ENCODE results near the gene CYP27C1.
"Not testable (repeated sequence)": the region's sequence is repeated elsewhere in the genome, so short reads cannot be mapped to it uniquely, and the experiment has no call there.

CYP27C1 gene

GRCh38 chr2:127170452-127171197 lies 49.5 kb downstream of the CYP27C1 start:
- peak; percentile 29 for DNase-seq (ENCODE audit: low spot score)

GRCh38 chr2:127170021-127170420 lies 50.1 kb downstream of the CYP27C1 start:
- peak; percentile 24 for DNase-seq (ENCODE audit: low spot score)

DNA sequence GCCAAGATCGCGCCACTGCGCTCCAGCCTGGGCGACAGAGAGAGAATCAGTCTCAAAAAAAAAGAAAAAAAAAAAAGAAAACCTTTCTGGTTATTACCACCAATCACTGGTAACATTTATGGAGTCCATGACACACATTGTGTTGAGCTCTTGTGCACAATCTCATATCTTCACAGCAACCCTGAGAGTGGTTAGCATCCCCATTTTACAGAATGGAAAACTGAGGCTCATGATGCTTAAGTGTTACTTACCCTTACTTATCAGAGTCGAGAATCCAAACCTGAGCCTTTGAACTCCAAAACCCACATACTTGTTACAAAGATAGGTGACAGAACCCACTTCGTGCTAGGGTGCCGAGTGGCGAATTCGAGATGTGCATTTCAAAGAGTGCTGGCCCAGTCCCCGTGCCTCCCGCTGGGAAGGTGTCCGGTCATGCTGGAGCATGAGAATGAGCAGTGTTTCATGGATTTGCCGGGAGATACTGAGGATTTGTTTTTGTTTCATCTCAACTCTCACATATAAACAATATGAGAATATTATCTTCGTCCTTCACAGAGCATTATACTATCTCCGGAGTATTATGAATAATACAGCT lies 50.9 kb downstream of the CYP27C1 start:
- DNase-seq (ENCODE audit: low spot score), result peak; percentile 32

GRCh38 chr2:127166231-127166860 lies 53.8 kb downstream of the CYP27C1 start:
- peak; percentile 36 for DNase-seq (ENCODE audit: low spot score)

- DNase-seq (ENCODE audit: low spot score), result peak; percentile 45
Observed at GRCh38 chr2:127165539-127165935, 54.6 kb downstream of the CYP27C1 start.

DNA sequence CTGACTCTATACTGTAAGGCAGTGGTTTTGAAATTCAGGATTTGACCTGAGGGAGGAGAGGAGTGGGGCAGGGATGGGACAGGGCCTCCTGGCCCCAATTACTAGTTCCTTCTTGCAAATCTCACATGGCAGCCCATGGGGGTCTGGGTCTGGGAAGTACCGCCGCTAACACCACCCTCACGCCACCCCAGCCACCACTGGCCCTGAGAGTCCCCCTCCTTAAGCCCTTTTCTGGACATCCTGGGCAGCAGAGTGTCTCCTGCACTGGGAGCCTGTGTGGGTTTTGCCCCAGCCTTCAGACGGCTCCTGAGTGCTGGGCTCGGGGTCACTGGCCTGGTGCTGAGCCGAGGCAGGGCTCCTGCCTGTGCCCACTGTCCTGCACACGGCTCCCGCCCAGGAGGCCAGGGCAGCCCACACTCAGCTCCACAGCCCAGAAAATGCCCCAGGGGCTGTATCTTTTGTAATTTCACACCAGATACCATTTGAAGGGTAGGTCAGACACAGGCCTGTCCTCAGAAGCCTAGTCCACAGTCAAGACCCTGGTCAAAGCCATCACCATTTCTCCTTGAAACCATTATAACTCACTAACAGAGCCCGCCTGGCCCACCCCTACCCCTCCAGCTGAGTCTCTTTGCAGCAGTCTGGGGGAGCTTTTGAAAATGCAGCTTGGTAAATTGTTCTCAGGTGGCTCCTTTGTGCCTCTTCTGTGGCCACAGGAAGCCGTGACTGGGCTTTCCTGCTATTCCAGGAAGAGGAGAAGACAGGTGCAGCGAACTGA lies 55.1 kb downstream of the CYP27C1 start:
- DNase-seq (ENCODE audit: low spot score), result peak; percentile 38

DNA sequence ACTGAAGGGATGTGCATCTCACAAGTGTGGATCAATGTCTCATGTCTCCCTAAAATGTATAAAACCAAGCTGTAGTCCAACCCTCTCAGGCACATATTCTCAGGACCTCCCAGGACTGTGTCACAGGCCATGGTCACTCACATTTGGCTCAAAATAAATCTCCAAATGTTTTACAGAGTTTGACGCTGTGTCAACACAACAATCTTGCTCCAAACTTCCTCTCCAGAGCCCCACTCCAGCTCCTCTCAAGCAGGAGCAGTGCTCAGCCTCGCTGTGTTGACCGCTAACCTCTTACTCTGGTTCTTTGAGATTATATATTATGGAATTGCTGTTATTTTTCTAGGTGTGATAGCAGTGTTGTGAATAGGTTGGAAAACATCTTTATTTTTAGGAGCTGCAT lies 56.2 kb downstream of the CYP27C1 start:
- DNase-seq (ENCODE audit: low spot score), result peak; percentile 15

DNA sequence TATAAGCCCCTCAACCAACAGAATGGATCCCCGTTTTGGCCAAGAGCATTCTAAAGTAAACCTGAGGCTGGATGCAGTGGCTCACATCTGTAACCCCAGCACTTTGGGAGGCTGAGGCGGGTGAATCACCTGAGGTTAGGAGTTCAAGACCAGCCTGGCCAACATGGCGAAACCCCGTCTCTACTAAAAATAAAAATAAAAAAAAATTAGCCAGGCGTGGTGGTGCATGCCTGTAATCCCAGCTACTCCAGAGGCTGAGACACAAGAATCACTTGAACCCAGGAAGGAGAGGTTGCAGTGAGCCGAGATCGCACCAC lies 57.1 kb downstream of the CYP27C1 start:
- DNase-seq (ENCODE audit: low spot score), result not testable (repeated sequence)

DNA sequence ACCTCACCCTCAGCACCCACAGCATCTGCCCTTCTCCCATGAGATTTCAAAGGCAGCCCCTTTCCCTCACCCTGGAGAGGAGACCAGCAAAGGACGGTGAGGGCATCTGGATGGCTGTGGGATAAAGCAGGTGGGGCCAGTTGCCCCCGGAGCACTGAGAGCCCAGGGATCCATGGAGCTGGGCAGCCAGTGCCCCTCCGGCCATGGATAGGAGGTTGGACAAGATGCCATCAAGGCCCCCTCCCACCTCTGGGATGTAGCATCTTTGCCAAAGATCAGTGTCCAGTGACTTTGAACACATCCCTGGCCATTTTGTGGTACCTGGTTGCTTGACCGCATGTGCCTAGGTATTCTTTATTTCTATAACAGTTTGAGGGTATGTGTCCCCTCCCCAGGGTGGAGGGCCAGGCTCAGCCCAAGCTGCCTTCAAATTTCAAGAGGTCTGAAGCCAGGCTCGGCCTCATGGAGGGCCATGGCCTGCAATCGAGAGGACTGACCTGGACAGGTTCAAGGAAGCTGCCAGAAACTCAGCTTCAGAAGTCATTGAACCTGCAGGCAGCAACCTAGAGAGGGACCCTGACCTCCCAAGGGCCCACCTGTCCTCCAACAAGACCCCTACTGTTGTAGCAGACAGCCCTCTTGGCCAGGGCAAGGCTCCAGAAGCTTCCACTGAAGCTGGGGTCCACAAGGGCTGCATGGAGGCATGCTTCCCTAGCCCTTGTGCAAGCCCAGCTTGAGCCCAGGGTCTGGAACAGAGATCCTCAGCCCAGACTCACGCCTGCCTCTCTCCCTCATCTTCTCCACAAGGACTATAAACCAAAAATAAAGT lies 57.6 kb downstream of the CYP27C1 start:
- peak; percentile 41 for DNase-seq (ENCODE audit: low spot score)

DNA sequence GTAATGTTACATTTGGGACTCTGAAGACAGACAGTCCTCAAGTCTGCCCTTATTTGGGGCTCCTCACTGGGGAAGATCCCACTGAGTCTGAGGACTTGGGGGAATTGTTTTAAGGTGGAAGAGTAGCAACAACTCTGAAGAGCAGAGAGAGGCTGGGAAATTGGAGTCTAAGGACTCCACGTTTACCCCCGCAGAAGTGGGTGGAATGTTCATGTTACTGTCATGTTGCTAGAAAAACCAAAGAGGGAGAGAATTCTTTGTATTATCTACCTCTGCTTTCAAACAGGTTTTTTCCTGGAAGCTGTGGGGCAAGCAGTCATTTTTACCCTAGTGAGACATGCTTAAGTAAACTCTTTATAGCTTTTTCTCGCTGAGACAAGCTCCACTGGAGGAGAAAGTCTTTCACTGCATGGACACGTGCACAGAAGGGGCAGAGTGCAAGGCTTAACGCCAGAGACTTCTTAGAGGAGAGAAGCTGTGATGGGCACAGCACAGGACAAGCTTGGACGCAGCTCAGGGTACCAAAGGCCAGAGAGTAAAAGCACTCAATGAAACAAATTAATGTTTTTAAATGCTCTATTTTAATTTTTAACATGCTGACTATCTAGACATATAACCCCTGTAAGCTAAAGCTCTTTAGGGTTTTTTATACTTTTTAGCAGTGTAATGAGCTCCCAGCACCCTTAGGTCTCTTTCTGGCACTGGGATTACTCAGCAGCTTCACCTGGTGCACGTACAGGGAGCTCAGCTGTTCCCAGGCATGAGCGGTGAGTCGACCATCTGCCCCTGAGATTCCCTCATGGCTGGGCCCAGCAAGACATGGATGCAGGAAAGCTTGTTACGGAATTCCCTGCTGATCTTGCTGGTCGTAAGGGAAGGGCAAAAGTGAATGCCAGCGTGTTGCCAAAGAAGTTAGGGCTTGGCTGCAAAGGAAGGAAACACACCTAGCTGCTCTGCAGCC lies 58.6 kb downstream of the CYP27C1 start:
- DNase-seq (ENCODE audit: low spot score), result peak; percentile 30

DNA sequence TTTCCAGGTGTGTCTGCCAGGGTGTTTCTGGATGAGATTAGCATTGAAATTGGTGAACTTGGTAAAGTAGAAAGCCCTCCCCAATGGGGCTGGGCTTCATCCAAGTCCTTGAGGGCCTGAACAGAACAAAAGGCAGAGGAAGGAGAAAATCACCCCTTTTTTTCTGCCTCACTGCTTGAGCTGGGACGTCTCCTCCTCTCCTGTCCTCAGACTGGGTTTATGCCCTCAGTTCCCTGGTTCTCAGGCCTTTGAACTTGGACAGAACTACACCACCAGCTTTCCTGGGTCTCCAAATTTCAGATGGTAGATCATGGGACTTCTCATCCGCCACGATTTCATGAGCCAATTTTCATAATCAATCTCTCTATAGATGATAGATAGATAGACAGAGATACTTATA lies 59.4 kb downstream of the CYP27C1 start:
- no peak for DNase-seq (ENCODE audit: low spot score)

- DNase-seq (ENCODE audit: low spot score), result no peak
Observed at GRCh38 chr2:127159543-127159942, 60.6 kb downstream of the CYP27C1 start.

DNA sequence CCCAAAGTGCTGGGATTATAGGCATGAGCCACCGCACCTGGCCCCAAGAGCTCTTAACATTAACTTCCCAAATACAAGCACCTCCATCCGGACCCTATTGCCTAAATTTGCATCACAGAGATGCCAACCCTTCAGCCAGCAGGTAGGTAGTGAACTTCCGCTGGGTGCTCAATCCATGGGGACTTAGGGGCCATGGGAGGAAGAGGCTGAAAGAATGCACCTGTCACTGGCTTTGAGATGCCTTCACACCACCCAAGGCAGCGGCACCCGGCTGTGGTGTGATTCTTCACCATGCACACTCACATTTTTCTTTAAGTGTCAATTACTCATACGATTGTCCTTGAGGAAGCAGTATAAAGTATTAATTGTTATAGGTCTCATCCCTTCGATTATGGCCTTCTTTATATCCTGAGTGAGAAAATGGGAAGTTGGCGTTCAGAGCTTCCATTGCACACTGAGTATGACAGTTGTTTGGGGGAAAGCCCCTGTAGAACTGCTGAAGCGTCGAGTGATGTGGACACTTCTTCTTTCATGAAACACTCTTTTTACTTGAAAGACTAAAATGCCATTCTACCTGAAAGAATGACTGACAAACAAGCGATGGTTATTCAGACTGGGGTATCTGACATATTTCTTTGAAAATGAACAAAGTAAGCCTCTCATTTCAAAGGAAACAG lies 61.3 kb downstream of the CYP27C1 start:
- DNase-seq (ENCODE audit: low spot score), result peak; percentile 24

DNA sequence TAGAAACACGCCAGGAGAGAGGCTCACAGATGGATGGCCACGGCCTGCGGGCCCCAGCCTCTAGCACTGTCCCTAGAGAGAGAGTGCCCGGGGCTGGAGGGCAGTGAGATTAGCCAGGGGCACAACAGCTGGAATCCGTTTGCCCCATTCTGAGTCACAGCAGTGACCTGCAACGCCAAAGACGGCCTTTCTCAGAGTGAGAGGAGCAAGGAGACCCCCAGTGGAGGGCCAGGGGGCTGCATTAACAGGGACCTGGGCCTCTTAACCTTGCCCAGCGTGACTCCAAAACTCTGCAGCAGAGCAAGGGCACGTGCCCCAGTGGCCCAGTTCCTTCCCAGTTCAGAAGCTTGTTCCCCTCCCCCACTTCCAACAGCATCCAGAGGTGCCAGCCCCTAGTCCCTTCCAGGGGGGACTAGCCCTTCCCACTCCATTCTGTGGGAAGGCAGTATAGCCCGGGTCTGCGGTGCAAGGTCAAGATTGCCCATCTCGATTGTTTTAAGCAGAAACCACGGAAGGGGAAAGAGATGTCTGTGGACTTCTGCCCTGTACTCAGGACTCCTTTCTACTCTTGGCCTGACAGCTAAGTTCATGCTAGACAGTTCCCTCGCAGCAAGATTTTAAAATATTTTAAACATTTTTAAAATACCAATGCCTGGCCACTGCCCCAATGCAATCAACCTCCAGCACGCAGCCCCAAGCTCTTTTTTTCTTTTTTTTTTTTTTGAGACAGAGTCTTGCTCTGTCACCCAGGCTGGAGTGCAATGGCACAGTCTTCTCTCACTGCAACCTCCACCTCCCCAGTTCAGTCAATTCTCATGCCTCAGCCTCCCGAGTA lies 62.2 kb downstream of the CYP27C1 start:
- DNase-seq (ENCODE audit: low spot score), result peak; percentile 79

DNA sequence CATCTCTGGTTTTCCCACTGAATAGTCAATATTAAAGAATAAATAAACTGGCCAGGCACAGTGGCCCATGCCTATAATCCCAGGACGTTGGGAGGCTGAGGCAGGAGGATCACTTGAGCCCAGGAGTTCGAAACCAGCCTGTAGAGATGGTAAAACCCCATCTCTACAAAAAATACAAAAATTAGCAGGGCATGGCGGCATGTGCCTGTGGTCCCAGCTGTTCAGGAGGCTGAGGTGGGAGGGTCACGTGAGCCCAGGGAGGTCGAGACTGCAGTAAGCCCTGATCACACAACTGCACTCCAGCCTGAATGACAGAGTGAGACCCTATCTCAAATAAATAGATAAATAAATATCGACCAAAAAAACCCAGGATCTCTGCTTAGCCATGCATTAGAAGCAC lies 63.0 kb downstream of the CYP27C1 start:
- no peak for DNase-seq (ENCODE audit: low spot score)

GRCh38 chr2:127155947-127156346 lies 64.2 kb downstream of the CYP27C1 start:
- peak; percentile 26 for DNase-seq (ENCODE audit: low spot score)

GRCh38 chr2:127155028-127155581 lies 65.0 kb downstream of the CYP27C1 start:
- no peak for DNase-seq (ENCODE audit: low spot score)

GRCh38 chr2:127154396-127154795 lies 65.7 kb downstream of the CYP27C1 start:
- DNase-seq (ENCODE audit: low spot score), result peak; percentile 22

DNA sequence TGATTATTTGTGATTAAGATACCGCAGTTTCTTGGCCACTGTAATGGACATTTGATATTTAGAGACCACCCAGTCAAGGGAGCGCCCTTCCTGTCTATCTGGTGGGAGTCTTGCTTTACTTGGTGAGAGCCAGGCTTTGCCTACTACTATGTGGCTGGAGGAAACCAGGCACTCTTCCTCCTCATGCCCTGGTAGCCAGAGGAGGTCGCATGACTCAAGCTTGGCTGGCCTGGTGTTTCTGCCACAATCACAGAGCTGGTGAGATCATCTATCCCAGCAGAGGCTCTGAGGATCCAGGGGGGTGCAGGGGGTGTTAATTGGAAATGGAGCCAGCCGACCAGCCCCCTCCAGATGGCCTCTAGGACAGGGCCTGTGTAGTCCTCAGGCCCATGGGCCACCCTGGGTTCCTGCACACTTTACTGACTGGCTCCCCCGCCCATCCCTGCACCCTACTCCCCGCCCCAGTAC lies 66.4 kb downstream of the CYP27C1 start:
- DNase-seq (ENCODE audit: low spot score), result peak; percentile 23

Data from ecto neural progenitor cell (in vitro differentiated cells).